ENCODE data around the gene YIPF6. TPM values are rescaled to one million over a fixed set of nuclear protein-coding genes. Genes with fewer than 3 reads are reported as not detected.

The YIPF6 gene

GRCh38 chrX:68584221-68584620 is 85.4 kb downstream of the YIPF6 start:
- H3K27ac ChIP-seq (ENCODE audit: low read depth, low read length): no peak overlapping the region
- DNase-seq: no peak
- H3K4ac ChIP-seq (ENCODE audit: low read depth, low read length): no peak overlapping the region
- H4K8ac ChIP-seq (ENCODE audit: low read depth, low read length): no peak overlapping the region
- H3K36me3 ChIP-seq (ENCODE audit: control insufficient read depth, insufficient read depth, low read length): no peaks in the 10 kb centered on the region
- no peak overlapping the region for H3K23ac ChIP-seq (ENCODE audit: low read length)
- no peak overlapping the region for H3K56ac ChIP-seq (ENCODE audit: low read length)
- H3K79me1 ChIP-seq (ENCODE audit: low read length): no peaks in the 10 kb centered on the region
- no peak overlapping the region for H3K9ac ChIP-seq (ENCODE audit: low read length)
- no peaks in the 10 kb centered on the region for H3K27me3 ChIP-seq (ENCODE audit: insufficient read depth, low read length, poor library complexity)
- no peak overlapping the region for H4K5ac ChIP-seq (ENCODE audit: low read length)
- H3K18ac ChIP-seq (ENCODE audit: low read length): no peak overlapping the region
- H2BK5ac ChIP-seq (ENCODE audit: low read length): no peak overlapping the region
- no peak overlapping the region for H2BK15ac ChIP-seq (replicated peaks; ENCODE audit: low read depth)
- no peak overlapping the region for H2AK5ac ChIP-seq (ENCODE audit: low read length)
- no peak overlapping the region for H2BK120ac ChIP-seq (ENCODE audit: low read depth, low read length)
- H3K4me1 ChIP-seq (ENCODE audit: control insufficient read depth, low read depth, low read length): no peaks in the 10 kb centered on the region
- H3K4me3 ChIP-seq (ENCODE audit: low read length): no peak overlapping the region
- no peaks in the 10 kb centered on the region for H3K79me2 ChIP-seq (ENCODE audit: control insufficient read depth, insufficient read depth, low read length)
- H3K4me2 ChIP-seq (ENCODE audit: low read length): no peak overlapping the region
- WGBS (ENCODE audit: extremely low coverage, insufficient coverage, low lambda C conversion rate): no CpG with 5 or more reads among the region's 2 CpGs

Small RNA genes within 50 kb of the gene (small RNA-seq; reads per million reads assigned to genes)
- gene RNU6-245P (ENCODE audit: insufficient read depth): not detected
